Measurements from ENCODE around the gene SHH.

DNA sequence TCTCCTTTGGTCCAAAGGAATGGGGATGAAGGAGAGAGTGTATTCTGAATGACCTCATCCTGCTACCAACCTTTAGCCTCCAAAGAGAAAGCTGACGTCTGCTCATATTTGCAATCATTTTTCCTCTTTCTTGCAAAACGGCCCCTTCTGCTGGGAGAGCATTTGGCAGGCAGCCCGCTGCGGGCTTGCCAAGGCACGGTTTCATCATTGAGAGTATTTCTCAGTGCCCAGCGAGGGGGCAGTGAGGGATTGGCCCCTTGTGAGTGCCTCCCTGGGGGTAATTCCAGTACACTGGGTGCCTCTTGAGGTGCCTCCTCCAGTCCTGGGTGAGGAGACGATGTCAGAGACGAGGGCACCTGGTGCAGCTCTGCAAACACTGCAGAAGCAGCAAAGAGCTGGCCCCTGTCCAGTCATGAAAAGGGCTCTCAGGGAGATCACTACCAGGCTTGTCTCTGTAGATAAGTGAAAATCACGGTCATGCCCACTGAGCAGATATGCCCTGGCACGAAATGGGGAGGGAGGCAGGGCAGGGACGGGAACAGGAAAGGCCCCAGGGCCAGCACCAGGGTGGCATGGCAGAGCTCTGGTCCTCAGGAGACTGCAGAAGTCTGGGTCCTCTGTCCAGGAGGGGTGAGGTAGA lies 48.7 kb upstream of the SHH start:
- TF ChIP-seq, protein P1, sequence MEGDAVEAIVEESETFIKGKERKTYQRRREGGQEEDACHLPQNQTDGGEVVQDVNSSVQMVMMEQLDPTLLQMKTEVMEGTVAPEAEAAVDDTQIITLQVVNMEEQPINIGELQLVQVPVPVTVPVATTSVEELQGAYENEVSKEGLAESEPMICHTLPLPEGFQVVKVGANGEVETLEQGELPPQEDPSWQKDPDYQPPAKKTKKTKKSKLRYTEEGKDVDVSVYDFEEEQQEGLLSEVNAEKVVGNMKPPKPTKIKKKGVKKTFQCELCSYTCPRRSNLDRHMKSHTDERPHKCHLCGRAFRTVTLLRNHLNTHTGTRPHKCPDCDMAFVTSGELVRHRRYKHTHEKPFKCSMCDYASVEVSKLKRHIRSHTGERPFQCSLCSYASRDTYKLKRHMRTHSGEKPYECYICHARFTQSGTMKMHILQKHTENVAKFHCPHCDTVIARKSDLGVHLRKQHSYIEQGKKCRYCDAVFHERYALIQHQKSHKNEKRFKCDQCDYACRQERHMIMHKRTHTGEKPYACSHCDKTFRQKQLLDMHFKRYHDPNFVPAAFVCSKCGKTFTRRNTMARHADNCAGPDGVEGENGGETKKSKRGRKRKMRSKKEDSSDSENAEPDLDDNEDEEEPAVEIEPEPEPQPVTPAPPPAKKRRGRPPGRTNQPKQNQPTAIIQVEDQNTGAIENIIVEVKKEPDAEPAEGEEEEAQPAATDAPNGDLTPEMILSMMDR (IDR thresholded peaks at IDR 0.05): peak in 1 of 6 experiments; percentile 6
- no peak for TF ChIP-seq POLR2A (IDR thresholded peaks at IDR 0.05)
- peak in 3 of 4 donors; percentile 48 to 91 (median 80) for TF ChIP-seq EP300 (IDR thresholded peaks at IDR 0.05)

Data from upper lobe of left lung (tissue), 4 donors.